HepG2 (cell line): Measurements from ENCODE around the gene NDRG2. TPM values are rescaled to one million over a fixed set of nuclear protein-coding genes. Genes with fewer than 3 reads are reported as not detected.
A peak's percentile ranks its signal among the peaks of the same experiment; 100 is the strongest.

Experiments used
- ATF7 ChIP-seq, 2 experiments: fragments of 450-650 bp in 1 of 2; sonication (generic) in 1 of 2; formaldehyde crosslinking in 1 of 2; IDR thresholded peaks; 2 replicates each; pipeline versions ENCODE4 v1.4.0 to v1.6.1; 2016 to 2020; ENCODE audit warnings: antibody characterized with exemption in 1 of 2, mild to moderate bottlenecking in 1 of 2, missing genetic modification reagents in 1 of 2
- EED ChIP-seq: sonication (generic); formaldehyde crosslinking; IDR thresholded peaks from 2 replicates; pipeline ENCODE4 v1.5.0; 2020; ENCODE audit warnings: mild to moderate bottlenecking, missing genetic modification reagents
- HDAC2 ChIP-seq: sonication (generic); formaldehyde crosslinking; IDR thresholded peaks from 2 replicates; pipeline ENCODE4 v1.4.0; 2020; ENCODE audit warnings: missing genetic modification reagents
- ISX ChIP-seq: sonication (generic); formaldehyde crosslinking; conservative IDR thresholded peaks from 2 replicates; pipeline ENCODE4 v1.5.0; 2020; ENCODE audit warnings: missing genetic modification reagents
- RFXAP ChIP-seq: sonication (generic); formaldehyde crosslinking; IDR thresholded peaks from 2 replicates; pipeline ENCODE4 v1.4.0; 2020; ENCODE audit warnings: missing genetic modification reagents, borderline replicate concordance
- SMARCE1 ChIP-seq: fragments of 450-650 bp; IDR thresholded peaks from 2 replicates; pipeline ENCODE4 v1.6.1; 2017; ENCODE audit warnings: borderline replicate concordance
- SP4 ChIP-seq: sonication (generic); formaldehyde crosslinking; IDR thresholded peaks from 2 replicates; pipeline ENCODE4 v1.8.1; 2023; ENCODE audit warnings: mild to moderate bottlenecking, missing genetic modification reagents
- STAG1 ChIP-seq: sonication (generic); formaldehyde crosslinking; IDR thresholded peaks from 2 replicates; pipeline ENCODE4 v1.4.0; 2020; ENCODE audit warnings: missing genetic modification reagents
- TP53 ChIP-seq: sonication (generic); formaldehyde crosslinking; conservative IDR thresholded peaks from 2 replicates; pipeline ENCODE4 v1.4.0; 2020; ENCODE audit warnings: missing genetic modification reagents
- ZFP36L2 ChIP-seq: sonication (generic); formaldehyde crosslinking; IDR thresholded peaks from 2 replicates; pipeline ENCODE4 v1.4.0; 2020; ENCODE audit warnings: missing genetic modification reagents
- ZIK1 ChIP-seq: sonication (generic); formaldehyde crosslinking; IDR thresholded peaks from 2 replicates; pipeline ENCODE4 v1.5.0; 2020; ENCODE audit warnings: mild to moderate bottlenecking, low read depth, missing genetic modification reagents, borderline replicate concordance
- ZNF143 ChIP-seq: sonication (generic); formaldehyde crosslinking; IDR thresholded peaks from 2 replicates; pipeline ENCODE4 v1.4.0; 2020; ENCODE audit warnings: missing genetic modification reagents
- ZNF709 ChIP-seq: sonication (generic); formaldehyde crosslinking; IDR thresholded peaks from 2 replicates; pipeline ENCODE4 v1.5.0; 2020; ENCODE audit warnings: mild to moderate bottlenecking, missing genetic modification reagents
- ZSCAN29 ChIP-seq: sonication (generic); formaldehyde crosslinking; conservative IDR thresholded peaks from 2 replicates; pipeline ENCODE4 v1.4.0; 2020; ENCODE audit warnings: mild to moderate bottlenecking, missing genetic modification reagents
- polyA plus RNA-seq, 8 experiments: library from polyadenylated mRNA; depleted of rRNA in 3 of 8; stranded (reverse) in 7 of 8; unstranded in 1 of 8; fragments of >200 nt; fragmentation: Illumina TruSeq in 4 of 8; extraction: Trizol in 4 of 8; gene quantifications; 2 replicates each; pipeline versions ENCODE4 v1.2.1 to v1.2.3, GENCODE V29; 2011 to 2016; ENCODE audit warnings: low read depth in 4 of 8, missing spikeins in 1 of 8, mixed read lengths in 1 of 8; ENCODE audit not compliant: insufficient read depth in 1 of 8
- total RNA-seq, 5 experiments: library from RNA; depleted of rRNA; stranded (reverse); fragments of >200 nt; fragmentation: Illumina TruSeq; extraction: Trizol; gene quantifications; 2 replicates each; pipeline ENCODE4 v1.2.3, GENCODE V29; 2016; ENCODE audit warnings: low read depth in 1 of 5
- TF ChIP-seq, protein P1 (sequence below): IDR thresholded peaks from 2 replicates; pipeline ENCODE4 v1.6.1; 2012; ENCODE audit warnings: low read depth, low read length, improper control_type of control experiment
- TF ChIP-seq, protein P2 (sequence below): sonication (generic); formaldehyde crosslinking; IDR thresholded peaks from 2 replicates; pipeline ENCODE4 v1.4.0; 2020; ENCODE audit warnings: missing genetic modification reagents
- TF ChIP-seq, protein P3 (sequence below): IDR thresholded peaks from 2 replicates; pipeline ENCODE4 v1.6.1; 2016; ENCODE audit warnings: low read depth, control low read depth
- TF ChIP-seq, protein P4 (sequence below): sonication (generic); formaldehyde crosslinking; IDR thresholded peaks from 2 replicates; pipeline ENCODE4 v1.8.1; 2022; ENCODE audit warnings: low read depth, mild to moderate bottlenecking, missing genetic modification reagents
- TF ChIP-seq, protein P5 (sequence below): sonication (generic); formaldehyde crosslinking; IDR thresholded peaks from 2 replicates; pipeline ENCODE4 v1.8.1; 2023; ENCODE audit warnings: missing genetic modification reagents, mild to moderate bottlenecking, borderline replicate concordance

Gene NDRG2
- total and polyA plus RNA-seq, 2 of the 13 experiments (the other 11 are each of a cell fraction or from before 2014, with no cell fraction given) = 27.2 to 189 TPM

DNA sequence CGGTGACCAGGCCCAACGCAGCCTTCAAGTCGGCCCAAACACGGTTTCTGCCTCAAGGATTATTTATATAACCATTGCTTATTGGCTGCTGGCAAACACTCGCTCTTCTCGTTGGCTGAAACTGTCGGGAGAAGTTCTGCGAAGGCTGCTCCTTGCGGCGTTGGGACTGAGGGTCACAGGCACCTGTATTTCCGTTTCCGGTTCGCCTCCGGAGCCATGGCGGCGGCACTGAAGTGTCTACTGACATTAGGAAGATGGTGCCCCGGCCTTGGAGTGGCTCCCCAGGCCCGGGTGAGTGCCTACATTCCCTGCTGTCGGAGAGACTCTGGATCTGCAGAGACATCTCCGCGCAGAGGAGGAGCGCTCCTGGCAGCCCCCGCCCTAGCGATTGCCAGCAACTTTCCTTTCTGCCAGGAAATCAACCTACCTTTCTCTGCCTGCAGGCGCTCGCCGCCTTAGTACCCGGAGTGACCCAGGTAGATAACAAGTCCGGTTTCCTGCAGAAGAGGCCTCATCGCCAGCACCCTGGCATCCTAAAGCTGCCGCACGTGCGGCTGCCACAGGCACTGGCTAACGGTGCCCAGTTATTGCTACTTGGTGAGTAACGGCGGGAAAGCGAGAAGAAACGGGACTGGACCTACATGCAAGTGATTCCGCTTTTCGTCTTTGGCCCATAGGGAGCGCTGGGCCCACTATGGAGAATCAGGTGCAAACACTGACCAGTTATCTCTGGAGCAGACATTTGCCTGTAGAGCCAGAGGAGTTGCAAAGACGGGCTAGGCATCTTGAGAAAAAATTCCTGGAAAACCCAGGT, 34.9 kb downstream of the NDRG2 start, which contains the start of gene METTL17 (continued):
- TF ChIP-seq, protein P1, sequence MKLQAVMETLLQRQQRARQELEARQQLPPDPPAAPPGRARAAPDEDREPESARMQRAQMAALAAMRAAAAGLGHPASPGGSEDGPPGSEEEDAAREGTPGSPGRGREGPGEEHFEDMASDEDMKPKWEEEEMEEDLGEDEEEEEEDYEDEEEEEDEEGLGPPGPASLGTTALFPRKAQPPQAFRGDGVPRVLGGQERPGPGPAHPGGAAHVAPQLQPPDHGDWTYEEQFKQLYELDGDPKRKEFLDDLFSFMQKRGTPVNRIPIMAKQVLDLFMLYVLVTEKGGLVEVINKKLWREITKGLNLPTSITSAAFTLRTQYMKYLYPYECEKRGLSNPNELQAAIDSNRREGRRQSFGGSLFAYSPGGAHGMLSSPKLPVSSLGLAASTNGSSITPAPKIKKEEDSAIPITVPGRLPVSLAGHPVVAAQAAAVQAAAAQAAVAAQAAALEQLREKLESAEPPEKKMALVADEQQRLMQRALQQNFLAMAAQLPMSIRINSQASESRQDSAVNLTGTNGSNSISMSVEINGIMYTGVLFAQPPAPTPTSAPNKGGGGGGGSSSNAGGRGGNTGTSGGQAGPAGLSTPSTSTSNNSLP = no peak
- no peak; the same call in 1 of the 2 replicates for TF ChIP-seq HDAC2 (CRISPR knock-in tag)
- TF ChIP-seq, protein P2, sequence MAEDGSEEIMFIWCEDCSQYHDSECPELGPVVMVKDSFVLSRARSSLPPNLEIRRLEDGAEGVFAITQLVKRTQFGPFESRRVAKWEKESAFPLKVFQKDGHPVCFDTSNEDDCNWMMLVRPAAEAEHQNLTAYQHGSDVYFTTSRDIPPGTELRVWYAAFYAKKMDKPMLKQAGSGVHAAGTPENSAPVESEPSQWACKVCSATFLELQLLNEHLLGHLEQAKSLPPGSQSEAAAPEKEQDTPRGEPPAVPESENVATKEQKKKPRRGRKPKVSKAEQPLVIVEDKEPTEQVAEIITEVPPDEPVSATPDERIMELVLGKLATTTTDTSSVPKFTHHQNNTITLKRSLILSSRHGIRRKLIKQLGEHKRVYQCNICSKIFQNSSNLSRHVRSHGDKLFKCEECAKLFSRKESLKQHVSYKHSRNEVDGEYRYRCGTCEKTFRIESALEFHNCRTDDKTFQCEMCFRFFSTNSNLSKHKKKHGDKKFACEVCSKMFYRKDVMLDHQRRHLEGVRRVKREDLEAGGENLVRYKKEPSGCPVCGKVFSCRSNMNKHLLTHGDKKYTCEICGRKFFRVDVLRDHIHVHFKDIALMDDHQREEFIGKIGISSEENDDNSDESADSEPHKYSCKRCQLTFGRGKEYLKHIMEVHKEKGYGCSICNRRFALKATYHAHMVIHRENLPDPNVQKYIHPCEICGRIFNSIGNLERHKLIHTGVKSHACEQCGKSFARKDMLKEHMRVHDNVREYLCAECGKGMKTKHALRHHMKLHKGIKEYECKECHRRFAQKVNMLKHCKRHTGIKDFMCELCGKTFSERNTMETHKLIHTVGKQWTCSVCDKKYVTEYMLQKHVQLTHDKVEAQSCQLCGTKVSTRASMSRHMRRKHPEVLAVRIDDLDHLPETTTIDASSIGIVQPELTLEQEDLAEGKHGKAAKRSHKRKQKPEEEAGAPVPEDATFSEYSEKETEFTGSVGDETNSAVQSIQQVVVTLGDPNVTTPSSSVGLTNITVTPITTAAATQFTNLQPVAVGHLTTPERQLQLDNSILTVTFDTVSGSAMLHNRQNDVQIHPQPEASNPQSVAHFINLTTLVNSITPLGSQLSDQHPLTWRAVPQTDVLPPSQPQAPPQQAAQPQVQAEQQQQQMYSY = peak; percentile 87
- no peak for TF ChIP-seq TP53 (CRISPR knock-in tag)
- 0 out of 2 replicates have a peak, but pooled peaks have one; percentile 35 for TF ChIP-seq ZSCAN29 (CRISPR knock-in tag)
- TF ChIP-seq ZNF143 (CRISPR knock-in tag) = peak; percentile 38; the same call in 1 of the 2 replicates
- TF ChIP-seq STAG1 (CRISPR knock-in tag) = peak; percentile 58
- TF ChIP-seq RFXAP (CRISPR knock-in tag) = peak; percentile 38; the same call in 1 of the 2 replicates
- no peak for TF ChIP-seq ZIK1 (CRISPR knock-in tag)
- TF ChIP-seq, protein P3, sequence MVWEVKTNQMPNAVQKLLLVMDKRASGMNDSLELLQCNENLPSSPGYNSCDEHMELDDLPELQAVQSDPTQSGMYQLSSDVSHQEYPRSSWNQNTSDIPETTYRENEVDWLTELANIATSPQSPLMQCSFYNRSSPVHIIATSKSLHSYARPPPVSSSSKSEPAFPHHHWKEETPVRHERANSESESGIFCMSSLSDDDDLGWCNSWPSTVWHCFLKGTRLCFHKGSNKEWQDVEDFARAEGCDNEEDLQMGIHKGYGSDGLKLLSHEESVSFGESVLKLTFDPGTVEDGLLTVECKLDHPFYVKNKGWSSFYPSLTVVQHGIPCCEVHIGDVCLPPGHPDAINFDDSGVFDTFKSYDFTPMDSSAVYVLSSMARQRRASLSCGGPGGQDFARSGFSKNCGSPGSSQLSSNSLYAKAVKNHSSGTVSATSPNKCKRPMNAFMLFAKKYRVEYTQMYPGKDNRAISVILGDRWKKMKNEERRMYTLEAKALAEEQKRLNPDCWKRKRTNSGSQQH (CRISPR knock-in tag) = peak; percentile 78; the same call in 1 of the 2 replicates
- peak; percentile 93 for TF ChIP-seq EED (CRISPR knock-in tag)
- TF ChIP-seq ISX (CRISPR knock-in tag) = peak; percentile 89; the same call in 1 of the 2 replicates
- TF ChIP-seq, protein P4, sequence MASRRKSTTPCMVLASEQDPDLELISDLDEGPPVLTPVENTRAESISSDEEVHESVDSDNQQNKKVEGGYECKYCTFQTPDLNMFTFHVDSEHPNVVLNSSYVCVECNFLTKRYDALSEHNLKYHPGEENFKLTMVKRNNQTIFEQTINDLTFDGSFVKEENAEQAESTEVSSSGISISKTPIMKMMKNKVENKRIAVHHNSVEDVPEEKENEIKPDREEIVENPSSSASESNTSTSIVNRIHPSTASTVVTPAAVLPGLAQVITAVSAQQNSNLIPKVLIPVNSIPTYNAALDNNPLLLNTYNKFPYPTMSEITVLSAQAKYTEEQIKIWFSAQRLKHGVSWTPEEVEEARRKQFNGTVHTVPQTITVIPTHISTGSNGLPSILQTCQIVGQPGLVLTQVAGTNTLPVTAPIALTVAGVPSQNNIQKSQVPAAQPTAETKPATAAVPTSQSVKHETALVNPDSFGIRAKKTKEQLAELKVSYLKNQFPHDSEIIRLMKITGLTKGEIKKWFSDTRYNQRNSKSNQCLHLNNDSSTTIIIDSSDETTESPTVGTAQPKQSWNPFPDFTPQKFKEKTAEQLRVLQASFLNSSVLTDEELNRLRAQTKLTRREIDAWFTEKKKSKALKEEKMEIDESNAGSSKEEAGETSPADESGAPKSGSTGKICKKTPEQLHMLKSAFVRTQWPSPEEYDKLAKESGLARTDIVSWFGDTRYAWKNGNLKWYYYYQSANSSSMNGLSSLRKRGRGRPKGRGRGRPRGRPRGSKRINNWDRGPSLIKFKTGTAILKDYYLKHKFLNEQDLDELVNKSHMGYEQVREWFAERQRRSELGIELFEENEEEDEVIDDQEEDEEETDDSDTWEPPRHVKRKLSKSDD (CRISPR knock-in tag) = no peak
- no peak for TF ChIP-seq SMARCE1
- TF ChIP-seq, protein P5, sequence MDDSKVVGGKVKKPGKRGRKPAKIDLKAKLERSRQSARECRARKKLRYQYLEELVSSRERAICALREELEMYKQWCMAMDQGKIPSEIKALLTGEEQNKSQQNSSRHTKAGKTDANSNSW (CRISPR knock-in tag) = peak; percentile 73; the same call in 1 of the 2 replicates
- peak; percentile 87 for TF ChIP-seq ZNF709
- TF ChIP-seq ZFP36L2 = no peak
- TF ChIP-seq SP4 (CRISPR knock-in tag) = peak; percentile 77
- TF ChIP-seq ATF7 (IDR thresholded peaks at IDR 0.05) = no peak
- no peak for TF ChIP-seq ATF7 (CRISPR knock-in tag; IDR thresholded peaks at IDR 0.05)
